Esophagus squamous epithelium (tissue), 5 donors: ENCODE data around the gene A4GALT. TPM values are rescaled to one million over a fixed set of nuclear protein-coding genes. Genes with fewer than 3 reads are reported as not detected.

Experiments
- DNase-seq: peaks from one replicate; lab custom pipeline; 2025; lab: John Stamatoyannopoulos, UW
- H3K27ac ChIP-seq, 4 donors: fragments of 200-600 bp; sonication (generic); one replicate each; pipeline ENCODE4 v1.5.1; 2016 to 2019; ENCODE audit warnings: mild to moderate bottlenecking in 1 of 4
- H3K27me3 ChIP-seq, 4 donors: fragments of 200-600 bp; sonication (generic); 1 replicate in 3 of 4; 2 replicates in 1 of 4; pipeline versions ENCODE4 v1.5.1 to v1.6.0; 2017 to 2021; ENCODE audit warnings: antibody characterized with exemption in 1 of 4
- H3K36me3 ChIP-seq, 3 donors: fragments of 200-600 bp; sonication (generic); one replicate each; pipeline ENCODE4 v1.5.1; 2016 to 2019
- H3K4me1 ChIP-seq, 3 donors: fragments of 200-600 bp; sonication (generic); one replicate each; pipeline ENCODE4 v1.5.1; 2017 to 2019
- H3K4me3 ChIP-seq, 4 donors: fragments of 200-600 bp; sonication (generic); 1 replicate in 3 of 4; 2 replicates in 1 of 4; pipeline ENCODE4 v1.5.1; 2016 to 2019; ENCODE audit warnings: mild to moderate bottlenecking in 2 of 4, moderate library complexity in 1 of 4
- H3K9me3 ChIP-seq, 3 donors: fragments of 200-600 bp; sonication (generic); one replicate each; pipeline ENCODE4 v1.5.1; 2016 to 2019
- CTCF ChIP-seq, 6 experiments: fragments of 450-650 bp in 4 of 6; fragments of 200-600 bp in 2 of 6; sonication (generic) in 2 of 6; IDR thresholded peaks; one replicate each; pipeline ENCODE4 v1.5.1; 2016 to 2019; ENCODE audit warnings: antibody characterized with exemption in 6 of 6, mild to moderate bottlenecking in 4 of 6, moderate library complexity in 4 of 6
- POLR2A ChIP-seq, 4 donors: fragments of 450-650 bp; IDR thresholded peaks; one replicate each; pipeline ENCODE4 v1.6.1; 2017; ENCODE audit warnings: antibody characterized with exemption in 4 of 4, mild to moderate bottlenecking in 4 of 4, moderate library complexity in 3 of 4
- WGBS, 2 donors: methylation state at CpG; one replicate each; pipeline ENCODE4 v1.1.5; 2018; 5-methylcytosine and 5-hydroxymethylcytosine counted together
- intact Hi-C: fragments of 100-400 bp; cut with DNase I; formaldehyde crosslinking; loops from one replicate; pipeline ENCODE4 v1.15.0; 2022
- total RNA-seq, 4 donors: library from RNA; depleted of rRNA; stranded (reverse); fragments of >200 nt; gene quantifications; one replicate each; pipeline ENCODE4 v1.1.0, GENCODE V29; 2016
- donor health status: DM: yes; HTN: yes; CAD: no.

Gene A4GALT
- total RNA-seq, result 10 to 100 TPM; 13.9 to 22.0 (median 17.6) TPM

GRCh38 chr22:42720263-42721044 is at the start of gene A4GALT:
Gene A4GALT (minus strand): TSS chr22:42720870. CDS start chr22:42693951, 26,919 bp downstream.
- Histone ChIP-seq H3K27me3 (peaks cover 0 to 41% (median 0%) of the 10 kb centered on the region in 4 donors), H3K36me3 (no peaks in the 10 kb centered on the region), H3K4me1 (peaks cover 22 to 70% (median 34%) of the 10 kb centered on the region in 3 donors), H3K27ac (peak within 1 kb of the TSS; percentile 90 to 94 (median 92)), H3K4me3 (peak within 1 kb of the TSS; percentile 59 to 89 (median 78)), H3K9me3 (no peaks in the 10 kb centered on the region)
- intact Hi-C loops, result no loop called here
- DNase-seq, result no peak
- WGBS, 2 donors, result no CpG with 5 or more reads among the region's 104 CpGs
- TF ChIP-seq CTCF (IDR thresholded peaks at IDR 0.05) (no peak), POLR2A (IDR thresholded peaks at IDR 0.05) (peak in 2 of 4 donors; percentile 15 to 50)

GRCh38 chr22:42770448-42770726 is 49.7 kb upstream of the A4GALT start:
- 79 to 89% methylated on average over 4 of the region's 4 CpGs for WGBS, 2 donors
- H3K27ac ChIP-seq, result peak overlapping the region in 1 of 4 donors; percentile 6

GRCh38 chr22:42769574-42770447 is 49.1 kb upstream of the A4GALT start:
- H3K9me3 ChIP-seq, result no peaks in the 10 kb centered on the region
- 44 to 62% methylated on average over 6 to 28 of the region's 50 CpGs for WGBS, 2 donors
- H3K27me3 ChIP-seq, result no peaks in the 10 kb centered on the region
- H3K36me3 ChIP-seq, result no peaks in the 10 kb centered on the region
- DNase-seq, result no peak
- peak overlapping the region in 2 of 4 donors; percentile 20 to 50 for H3K4me3 ChIP-seq
- H3K4me1 ChIP-seq, result peaks cover 5 to 27% (median 14%) of the 10 kb centered on the region in 3 donors
- H3K27ac ChIP-seq, result peak overlapping the region in 1 of 4 donors; percentile 6
- intact Hi-C loops, result no loop called here
- TF ChIP-seq CTCF (IDR thresholded peaks at IDR 0.05) (no peak), POLR2A (IDR thresholded peaks at IDR 0.05) (no peak)

More at GRCh38 chr22:42770448-42770726, 49.7 kb upstream of the A4GALT start:
- no peak for TF ChIP-seq POLR2A (IDR thresholded peaks at IDR 0.05)
- TF ChIP-seq CTCF (IDR thresholded peaks at IDR 0.05), result no peak
- Histone ChIP-seq H3K9me3 (no peaks in the 10 kb centered on the region), H3K4me1 (peaks cover 5 to 27% (median 14%) of the 10 kb centered on the region in 3 donors), H3K4me3 (peak overlapping the region in 2 of 4 donors; percentile 20 to 50), H3K27me3 (no peaks in the 10 kb centered on the region), H3K36me3 (no peaks in the 10 kb centered on the region)
- intact Hi-C loops, result no loop called here
- no peak for DNase-seq

GRCh38 chr22:42769238-42769573 is 48.5 kb upstream of the A4GALT start:
- TF ChIP-seq CTCF (IDR thresholded peaks at IDR 0.05) (no peak), POLR2A (IDR thresholded peaks at IDR 0.05) (no peak)
- Histone ChIP-seq H3K9me3 (no peaks in the 10 kb centered on the region), H3K27ac (no peak overlapping the region), H3K36me3 (no peaks in the 10 kb centered on the region), H3K4me1 (peaks cover 5 to 27% (median 14%) of the 10 kb centered on the region in 3 donors), H3K27me3 (no peaks in the 10 kb centered on the region), H3K4me3 (no peak overlapping the region)
- DNase-seq, result no peak
- 86 to 89% methylated on average over 4 to 7 of the region's 11 CpGs for WGBS, 2 donors
- intact Hi-C loops, result no loop called here
